Activated T-helper 1 cell treated with Interleukin-2 at 50 U/mL for 16 hours (primary cell): ENCODE data around the gene TSSC4.

ENCODE experiments used
- DNase-seq: peaks from one replicate; pipeline ENCODE4 v3.0.0-alpha.2; 2020; ENCODE audit warnings: low read depth

The TSSC4 gene

GRCh38 chr11:2433106-2433925 is 32.8 kb downstream of the TSSC4 start:
- no peak for DNase-seq

GRCh38 chr11:2434008-2434407 is 33.5 kb downstream of the TSSC4 start:
- DNase-seq = no peak

GRCh38 chr11:2434506-2435255 is 34.1 kb downstream of the TSSC4 start:
- DNase-seq = no peak

GRCh38 chr11:2435288-2436012 is 34.9 kb downstream of the TSSC4 start:
- no peak for DNase-seq

GRCh38 chr11:2436013-2436520 is 35.5 kb downstream of the TSSC4 start:
- DNase-seq = no peak

- no peak for DNase-seq
Measured at GRCh38 chr11:2436521-2437031, 36.0 kb downstream of the TSSC4 start.

- no peak for DNase-seq
Measured at GRCh38 chr11:2437516-2437915, 37.0 kb downstream of the TSSC4 start.

- DNase-seq = no peak
Measured at GRCh38 chr11:2439820-2440219, 39.3 kb downstream of the TSSC4 start.

GRCh38 chr11:2440646-2441045 is 40.1 kb downstream of the TSSC4 start:
- DNase-seq = no peak

- no peak for DNase-seq
Measured at GRCh38 chr11:2441171-2441570, 40.6 kb downstream of the TSSC4 start.

GRCh38 chr11:2442589-2442988 is 42.0 kb downstream of the TSSC4 start:
- no peak for DNase-seq

- DNase-seq = no peak
Measured at GRCh38 chr11:2443406-2443805, 42.9 kb downstream of the TSSC4 start.

GRCh38 chr11:2443881-2444820 is 43.6 kb downstream of the TSSC4 start, which contains the start of gene TRPM5:
Gene TRPM5 (minus strand): TSS chr11:2444514. CDS start chr11:2423036, 21,478 bp downstream.
- peak; percentile 62 for DNase-seq

- peak; percentile 46 for DNase-seq
Measured at GRCh38 chr11:2444821-2445745, 44.5 kb downstream of the TSSC4 start, which contains the start of gene KCNQ1. Gene KCNQ1 (plus strand): TSS chr11:2445008. CDS start chr11:2445099, 91 bp downstream.

- no peak for DNase-seq
Measured at GRCh38 chr11:2445746-2446551, 45.4 kb downstream of the TSSC4 start.

GRCh38 chr11:2446590-2447252 is 46.2 kb downstream of the TSSC4 start:
- DNase-seq = no peak

GRCh38 chr11:2447253-2447950 is 46.9 kb downstream of the TSSC4 start:
- no peak for DNase-seq
